Epithelial cell of esophagus (primary cell): ENCODE results near the gene TRMT10B.

ENCODE experiments used
- DNase-seq: peaks from one replicate; pipeline ENCODE4 v3.0.0; 2010; ENCODE audit warnings: low read depth
- H3K4me3 ChIP-seq: 2 replicates; pipeline ENCODE4 v1.5.1; 2011; ENCODE audit warnings: mild to moderate bottlenecking, low read length, control low read depth
- TF ChIP-seq, protein P1 (sequence below): IDR thresholded peaks from 2 replicates; pipeline ENCODE4 v1.5.1; 2011; ENCODE audit warnings: low read depth, mild to moderate bottlenecking, low read length, control low read depth, inconsistent platforms; ENCODE audit not compliant: insufficient read depth; ENCODE audit errors: missing control alignments

TRMT10B gene

DNA sequence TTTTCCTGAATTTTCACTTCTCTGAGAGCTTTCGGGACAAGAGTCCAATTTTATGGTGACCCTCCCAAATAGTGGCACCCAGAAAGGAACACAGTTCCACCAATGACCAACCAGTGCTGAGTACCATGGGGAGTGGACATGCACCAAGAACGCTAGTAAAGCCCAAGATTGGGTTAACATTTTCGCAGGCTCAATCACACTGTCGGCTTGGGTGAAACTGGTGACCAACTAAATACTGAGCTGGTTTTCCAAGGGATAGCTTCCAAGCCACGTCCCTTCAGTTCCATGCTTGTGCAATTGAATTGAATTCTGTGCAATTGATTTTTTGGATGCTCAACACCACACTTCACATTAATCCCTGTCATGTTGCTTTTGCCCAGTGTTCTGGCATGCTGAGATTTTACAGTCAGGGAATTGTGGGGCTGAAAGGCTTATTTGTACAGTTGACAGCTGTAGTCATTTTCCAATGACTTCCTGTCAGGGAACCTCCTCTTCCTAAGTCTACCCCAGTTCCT, 37.6 kb upstream of the TRMT10B start:
- no peak for DNase-seq
- no peak overlapping the region for H3K4me3 ChIP-seq
- TF ChIP-seq, protein P1, sequence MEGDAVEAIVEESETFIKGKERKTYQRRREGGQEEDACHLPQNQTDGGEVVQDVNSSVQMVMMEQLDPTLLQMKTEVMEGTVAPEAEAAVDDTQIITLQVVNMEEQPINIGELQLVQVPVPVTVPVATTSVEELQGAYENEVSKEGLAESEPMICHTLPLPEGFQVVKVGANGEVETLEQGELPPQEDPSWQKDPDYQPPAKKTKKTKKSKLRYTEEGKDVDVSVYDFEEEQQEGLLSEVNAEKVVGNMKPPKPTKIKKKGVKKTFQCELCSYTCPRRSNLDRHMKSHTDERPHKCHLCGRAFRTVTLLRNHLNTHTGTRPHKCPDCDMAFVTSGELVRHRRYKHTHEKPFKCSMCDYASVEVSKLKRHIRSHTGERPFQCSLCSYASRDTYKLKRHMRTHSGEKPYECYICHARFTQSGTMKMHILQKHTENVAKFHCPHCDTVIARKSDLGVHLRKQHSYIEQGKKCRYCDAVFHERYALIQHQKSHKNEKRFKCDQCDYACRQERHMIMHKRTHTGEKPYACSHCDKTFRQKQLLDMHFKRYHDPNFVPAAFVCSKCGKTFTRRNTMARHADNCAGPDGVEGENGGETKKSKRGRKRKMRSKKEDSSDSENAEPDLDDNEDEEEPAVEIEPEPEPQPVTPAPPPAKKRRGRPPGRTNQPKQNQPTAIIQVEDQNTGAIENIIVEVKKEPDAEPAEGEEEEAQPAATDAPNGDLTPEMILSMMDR, result no peak

DNA sequence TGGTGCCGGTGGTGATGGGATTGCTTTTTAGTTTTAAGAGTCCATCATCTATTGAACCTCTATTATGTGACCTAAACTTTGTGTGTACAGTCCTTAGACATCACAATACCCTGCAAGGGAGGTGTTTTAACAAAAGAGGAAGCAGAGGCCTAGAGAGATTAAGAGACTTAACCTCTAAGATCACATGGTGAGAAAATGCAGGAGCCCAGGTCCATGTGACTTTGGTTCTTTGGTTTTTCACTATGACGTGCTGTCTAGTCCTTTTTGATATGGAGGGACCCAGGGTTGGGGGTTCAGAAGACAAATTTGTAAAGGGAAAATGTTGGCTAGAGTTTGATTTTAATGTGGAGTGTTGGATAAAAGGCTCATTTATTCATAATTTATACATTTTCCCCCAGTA, 34.1 kb upstream of the TRMT10B start:
- no peak overlapping the region for H3K4me3 ChIP-seq
- no peak for DNase-seq
- TF ChIP-seq, protein P1, result no peak

DNA sequence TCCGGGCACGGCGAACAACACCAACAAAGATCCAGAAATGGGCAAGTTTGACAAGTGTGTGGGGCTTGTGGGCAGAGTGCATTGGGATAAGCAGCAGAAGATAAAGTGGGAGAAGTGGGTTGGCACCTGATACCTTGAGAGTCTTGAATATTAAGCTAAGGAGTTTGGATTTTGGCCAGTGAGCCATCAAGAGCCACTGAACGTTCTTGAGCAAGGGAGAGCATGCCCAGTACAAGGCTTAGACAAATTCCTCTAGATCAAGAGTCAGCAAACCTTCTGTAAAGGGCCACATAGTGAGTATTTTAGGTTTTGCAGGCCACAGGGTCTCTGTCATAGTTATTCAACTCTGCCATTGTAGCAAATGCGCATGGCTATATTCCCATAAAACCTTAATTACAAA, 26.6 kb upstream of the TRMT10B start:
- DNase-seq, result no peak
- TF ChIP-seq, protein P1, result no peak
- no peak overlapping the region for H3K4me3 ChIP-seq

DNA sequence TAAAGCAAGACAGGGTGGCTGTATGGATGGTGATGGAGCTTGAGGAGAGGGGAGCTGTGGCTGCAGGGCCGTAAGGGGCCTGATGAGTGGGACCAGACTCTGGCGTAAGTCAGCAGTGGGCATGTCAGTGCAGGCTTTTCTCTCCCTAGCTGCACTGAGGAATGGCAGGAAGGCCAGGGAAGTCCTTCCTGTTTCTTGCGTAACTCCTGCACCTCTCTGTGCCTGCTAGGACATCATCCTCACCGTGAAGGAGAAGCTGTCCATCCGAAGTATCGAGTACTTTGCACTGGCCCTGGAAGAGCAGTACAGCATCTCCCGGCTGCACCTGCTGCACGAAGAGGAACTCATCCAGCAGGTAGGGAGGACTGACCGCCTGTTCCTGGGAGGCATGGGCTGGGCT, 24.1 kb upstream of the TRMT10B start:
- TF ChIP-seq, protein P1, result no peak
- H3K4me3 ChIP-seq, result no peak overlapping the region
- DNase-seq, result peak; percentile 95

DNA sequence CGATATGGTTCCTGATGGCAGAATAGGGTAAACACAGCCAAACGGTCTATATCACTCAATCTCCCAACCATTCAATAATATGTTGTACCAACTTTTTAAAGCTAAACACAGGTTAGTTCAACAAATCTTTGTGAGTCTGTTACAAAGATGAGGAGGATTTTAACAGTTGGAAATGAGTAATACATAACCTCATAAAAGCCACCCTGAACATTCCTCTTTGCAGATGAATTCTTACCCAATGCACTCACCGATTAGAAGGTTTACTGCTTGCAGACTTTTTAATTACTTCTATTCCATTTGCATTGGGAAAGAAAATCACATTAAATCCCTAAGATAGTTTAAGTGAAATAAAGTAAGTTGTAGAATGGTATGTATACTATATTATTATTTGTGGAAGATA, 23.3 kb upstream of the TRMT10B start:
- TF ChIP-seq, protein P1, result no peak
- no peak overlapping the region for H3K4me3 ChIP-seq
- DNase-seq, result peak; percentile 36

DNA sequence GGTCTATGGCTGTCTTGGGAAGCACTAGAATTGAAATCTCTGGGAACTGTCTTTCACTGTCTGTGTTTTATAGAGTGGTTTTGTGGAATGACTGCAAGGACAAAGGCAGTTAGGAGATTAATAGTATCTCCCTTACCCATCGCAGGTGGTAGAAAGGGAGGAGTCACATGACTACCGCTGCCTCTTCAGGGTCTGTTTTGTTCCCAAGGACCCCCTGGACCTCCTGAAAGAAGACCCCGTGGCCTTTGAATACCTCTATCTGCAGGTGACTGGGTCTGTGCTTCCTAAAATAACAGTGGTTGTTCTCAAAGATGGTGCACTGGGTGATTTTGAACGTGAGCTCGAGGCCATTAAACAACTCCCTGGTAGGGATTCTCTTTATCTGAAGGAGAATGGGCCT, 22.8 kb upstream of the TRMT10B start:
- no peak for DNase-seq
- no peak overlapping the region for H3K4me3 ChIP-seq
- TF ChIP-seq, protein P1, result no peak

DNA sequence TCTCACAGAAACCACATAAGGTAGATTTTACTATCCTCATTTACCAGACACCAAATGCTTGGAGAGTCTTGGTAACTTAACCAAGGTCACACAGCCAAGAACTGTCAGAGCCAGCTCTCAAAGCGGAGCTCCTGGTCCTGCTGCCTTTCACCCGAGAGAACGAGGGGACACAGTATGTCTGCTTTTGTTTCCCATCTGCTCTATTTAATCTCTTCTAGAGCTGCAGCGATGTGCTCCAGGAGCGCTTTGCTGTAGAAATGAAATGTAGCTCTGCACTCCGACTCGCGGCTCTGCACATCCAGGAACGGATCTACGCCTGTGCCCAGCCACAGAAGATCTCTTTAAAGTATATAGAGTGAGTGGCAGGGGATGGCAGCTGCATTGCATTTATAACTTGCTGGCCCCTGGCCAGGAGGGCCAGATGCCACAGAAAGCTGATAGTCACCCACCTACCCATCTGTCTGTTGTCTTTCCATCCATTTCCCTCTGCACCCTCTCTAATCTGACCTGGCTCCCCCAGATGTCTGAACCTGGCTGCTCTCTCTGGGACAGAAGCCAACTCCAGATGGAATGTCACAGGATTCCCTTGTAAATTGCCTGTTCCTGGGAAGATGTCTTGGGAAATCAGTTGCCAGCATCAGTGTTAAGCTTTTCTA, 21.4 kb upstream of the TRMT10B start:
- TF ChIP-seq, protein P1, result no peak
- no peak for DNase-seq
- H3K4me3 ChIP-seq, result no peak overlapping the region
